Spleen (tissue), 7 donors: ENCODE results near the gene CERCAM.

ENCODE experiments used
- POLR2A ChIP-seq, 3 donors: fragments of 450-650 bp; IDR thresholded peaks; one replicate each; pipeline ENCODE4 v1.5.1; 2017; ENCODE audit warnings: antibody characterized with exemption in 3 of 3, mild to moderate bottlenecking in 1 of 3
- POLR2AphosphoS5 ChIP-seq, 3 donors: sonication (generic); formaldehyde crosslinking; IDR thresholded peaks; one replicate each; pipeline ENCODE4 v1.5.1; 2017; ENCODE audit warnings: antibody characterized with exemption in 3 of 3
- TF ChIP-seq, protein P1 (sequence below), 11 experiments: fragments of 200-600 bp in 7 of 11; fragments of 450-650 bp in 4 of 11; sonication (generic) in 4 of 11; IDR thresholded peaks in 8 of 11; conservative IDR thresholded peaks in 3 of 11; 1 replicate in 7 of 11; 2 replicates in 4 of 11; pipeline versions ENCODE4 v1.4.0 to v1.8.0; 2016 to 2021; ENCODE audit warnings: antibody characterized with exemption in 11 of 11, inconsistent platforms in 4 of 11, mild to moderate bottlenecking in 1 of 11
- donor health status: DM: no; HTN: no; CAD: no; lungs with moderate emphysema.
- donor health status: DM: no; HTN: no; CAD: no.
- donor health status: DM: no; HTN: no; CAD: no.

DNA sequence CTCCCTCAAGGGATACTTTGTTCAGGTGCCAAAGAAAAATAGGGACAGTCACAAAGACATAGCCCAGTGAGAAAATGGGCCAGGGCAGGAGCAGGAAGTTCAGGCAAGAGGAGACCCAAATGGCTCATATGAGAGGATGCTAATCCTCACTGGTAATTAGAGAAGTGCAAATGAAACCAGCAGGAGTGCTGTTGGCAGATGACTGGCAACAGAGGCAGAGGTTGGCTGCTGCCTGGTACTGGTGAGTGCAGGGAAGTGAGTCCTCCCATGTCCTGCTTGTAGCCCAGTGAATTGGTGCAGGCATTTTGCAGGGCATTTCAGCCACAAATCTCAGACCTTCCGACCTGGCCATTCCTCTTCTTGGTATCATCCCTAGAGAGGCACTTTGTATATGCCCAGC, 58.6 kb downstream of the CERCAM start:
- TF ChIP-seq, protein P1, sequence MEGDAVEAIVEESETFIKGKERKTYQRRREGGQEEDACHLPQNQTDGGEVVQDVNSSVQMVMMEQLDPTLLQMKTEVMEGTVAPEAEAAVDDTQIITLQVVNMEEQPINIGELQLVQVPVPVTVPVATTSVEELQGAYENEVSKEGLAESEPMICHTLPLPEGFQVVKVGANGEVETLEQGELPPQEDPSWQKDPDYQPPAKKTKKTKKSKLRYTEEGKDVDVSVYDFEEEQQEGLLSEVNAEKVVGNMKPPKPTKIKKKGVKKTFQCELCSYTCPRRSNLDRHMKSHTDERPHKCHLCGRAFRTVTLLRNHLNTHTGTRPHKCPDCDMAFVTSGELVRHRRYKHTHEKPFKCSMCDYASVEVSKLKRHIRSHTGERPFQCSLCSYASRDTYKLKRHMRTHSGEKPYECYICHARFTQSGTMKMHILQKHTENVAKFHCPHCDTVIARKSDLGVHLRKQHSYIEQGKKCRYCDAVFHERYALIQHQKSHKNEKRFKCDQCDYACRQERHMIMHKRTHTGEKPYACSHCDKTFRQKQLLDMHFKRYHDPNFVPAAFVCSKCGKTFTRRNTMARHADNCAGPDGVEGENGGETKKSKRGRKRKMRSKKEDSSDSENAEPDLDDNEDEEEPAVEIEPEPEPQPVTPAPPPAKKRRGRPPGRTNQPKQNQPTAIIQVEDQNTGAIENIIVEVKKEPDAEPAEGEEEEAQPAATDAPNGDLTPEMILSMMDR (IDR thresholded peaks at IDR 0.05 in 8 of 11, conservative IDR thresholded peaks at IDR 0.05 in 3 of 11) = no peak
- no peak for TF ChIP-seq POLR2AphosphoS5 (IDR thresholded peaks at IDR 0.05)
- no peak for TF ChIP-seq POLR2A (IDR thresholded peaks at IDR 0.05)
